HG02642 (cell line): ENCODE measurements around the gene EVA1A.
A peak's percentile ranks its signal among the peaks of the same experiment; 100 is the strongest.

Source experiments
- ATAC-seq: cut with Tn5 transposase; IDR thresholded peaks from one replicate; pipeline ENCODE4 v1.9.1; 2021; ENCODE audit warnings: mild to moderate bottlenecking; ENCODE audit not compliant: unreplicated experiment, poor library complexity

EVA1A gene, protein sequence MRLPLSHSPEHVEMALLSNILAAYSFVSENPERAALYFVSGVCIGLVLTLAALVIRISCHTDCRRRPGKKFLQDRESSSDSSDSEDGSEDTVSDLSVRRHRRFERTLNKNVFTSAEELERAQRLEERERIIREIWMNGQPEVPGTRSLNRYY

GRCh38 chr2:75560768-75561565 is at the start of gene EVA1A:
EVA1A (minus strand) TSS chr2:75560939; CDS start chr2:75518140, 42,799 bp downstream.
- no peak for ATAC-seq

DNA sequence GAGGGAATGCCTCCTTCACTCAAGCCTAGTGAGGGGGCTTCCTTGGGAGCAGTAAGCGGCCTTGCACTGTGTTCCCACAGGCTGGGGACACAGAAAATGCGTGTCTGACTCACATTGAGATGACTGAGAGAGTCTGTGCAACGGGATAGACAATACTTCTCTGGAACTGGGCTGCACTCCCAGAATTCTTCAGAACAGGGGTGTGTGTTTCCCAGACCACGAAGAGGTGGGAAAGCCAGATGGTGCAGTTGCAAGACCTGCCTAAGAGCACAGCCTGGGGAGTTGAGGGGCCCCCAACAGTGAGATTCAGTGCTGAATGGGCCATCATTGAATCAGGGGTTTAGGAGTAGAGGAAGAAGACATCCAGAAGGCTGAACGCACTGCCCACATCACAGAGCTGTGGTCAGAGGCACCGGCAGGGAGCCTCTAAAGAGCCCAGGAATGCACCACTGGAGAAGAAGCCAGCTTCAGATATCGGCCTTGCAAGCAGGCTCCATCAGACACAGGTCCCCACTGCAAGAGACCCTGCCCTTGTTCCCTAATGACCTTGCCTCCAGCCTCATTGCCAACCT is 49.3 kb upstream of the EVA1A start:
- no peak for ATAC-seq

DNA sequence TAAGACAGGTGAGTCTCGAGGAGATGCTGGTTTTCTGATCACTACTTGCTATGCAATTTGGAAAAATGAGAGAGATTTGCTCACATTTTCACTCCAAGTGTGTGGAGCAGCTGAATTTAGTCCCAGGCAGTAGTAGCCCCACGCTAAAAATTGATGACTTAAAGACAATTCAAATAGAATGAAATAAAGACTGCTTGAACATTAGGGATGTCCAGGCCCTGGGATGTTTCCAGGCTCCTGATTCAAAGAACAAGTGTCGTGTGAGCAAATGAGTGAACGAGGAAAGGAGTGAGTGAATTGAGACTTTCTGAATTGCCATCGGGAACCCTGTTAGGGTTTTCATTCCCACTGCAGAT is 48.6 kb upstream of the EVA1A start:
- ATAC-seq, result no peak

DNA sequence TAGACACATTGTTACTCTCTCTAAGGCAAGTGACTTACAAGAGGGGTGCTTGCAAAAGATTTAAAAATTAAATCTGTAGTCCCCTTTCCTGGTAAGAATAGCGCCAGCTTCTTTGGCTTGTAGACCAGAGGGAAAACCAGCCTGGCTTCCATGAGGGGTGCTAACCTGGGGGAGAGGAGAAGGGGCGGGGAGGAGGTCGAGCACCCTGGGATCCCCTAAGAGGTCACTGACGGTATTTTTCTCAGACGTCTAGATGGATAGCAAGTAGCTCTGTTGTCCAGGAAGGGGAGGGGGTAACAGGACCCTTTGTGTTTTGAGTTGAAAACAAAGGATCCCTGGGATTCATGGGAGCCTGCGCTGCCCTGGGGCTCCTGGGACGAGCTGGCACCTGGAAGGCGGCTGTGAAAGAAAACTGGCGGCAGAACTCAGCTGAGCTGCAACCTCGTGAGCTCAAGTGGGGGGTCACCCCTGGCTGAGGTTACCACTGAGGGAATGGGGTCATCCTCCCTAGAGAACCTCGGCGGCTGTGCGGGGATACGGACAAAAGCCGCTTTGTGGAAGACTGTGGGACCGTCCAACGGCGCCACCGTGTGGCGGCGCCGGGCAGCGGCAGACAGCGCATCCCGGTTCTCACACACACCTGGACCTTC is 48.1 kb upstream of the EVA1A start:
- peak; percentile 82 for ATAC-seq

GRCh38 chr2:75607988-75608683 is 47.4 kb upstream of the EVA1A start:
- ATAC-seq, result no peak

GRCh38 chr2:75607400-75607798 is 46.7 kb upstream of the EVA1A start:
- ATAC-seq, result no peak

- no peak for ATAC-seq
Observed at GRCh38 chr2:75606761-75607399, 46.1 kb upstream of the EVA1A start.

DNA sequence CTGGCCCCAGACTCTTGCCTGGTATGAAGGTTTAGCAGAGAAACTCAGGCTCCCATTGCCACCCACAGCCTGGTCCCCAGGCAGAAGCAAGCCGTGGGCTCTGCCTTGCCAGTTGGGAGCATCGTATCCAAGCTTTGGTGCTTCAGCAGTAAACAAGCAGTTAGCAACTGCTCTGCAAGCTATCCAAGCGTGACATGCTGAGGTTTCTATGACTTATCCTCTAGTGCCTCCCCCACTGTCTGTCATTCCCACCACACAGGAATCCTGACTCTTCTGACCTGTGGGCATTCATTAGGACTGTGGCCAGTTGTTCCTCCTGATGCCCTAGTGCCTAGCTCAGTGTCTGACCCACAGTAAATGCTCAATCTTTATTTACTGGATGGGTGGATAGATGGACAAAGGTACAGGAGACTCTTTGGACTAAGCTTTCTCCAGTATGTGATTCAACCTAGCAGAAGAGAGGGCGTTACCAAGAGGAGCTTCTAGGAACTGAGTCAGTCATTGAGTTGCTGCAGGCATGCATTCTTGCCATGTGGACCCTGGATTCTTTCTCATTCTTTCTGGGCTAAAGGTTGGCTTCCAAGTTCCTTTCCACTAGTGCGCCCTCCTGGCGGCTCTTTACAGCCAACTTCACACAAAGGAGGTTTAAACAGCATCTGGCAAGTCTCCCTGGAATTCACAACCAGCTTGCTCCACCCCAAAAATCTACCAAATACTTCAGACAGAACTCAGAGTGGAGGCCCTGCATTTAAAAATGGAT is 45.2 kb upstream of the EVA1A start:
- no peak for ATAC-seq

DNA sequence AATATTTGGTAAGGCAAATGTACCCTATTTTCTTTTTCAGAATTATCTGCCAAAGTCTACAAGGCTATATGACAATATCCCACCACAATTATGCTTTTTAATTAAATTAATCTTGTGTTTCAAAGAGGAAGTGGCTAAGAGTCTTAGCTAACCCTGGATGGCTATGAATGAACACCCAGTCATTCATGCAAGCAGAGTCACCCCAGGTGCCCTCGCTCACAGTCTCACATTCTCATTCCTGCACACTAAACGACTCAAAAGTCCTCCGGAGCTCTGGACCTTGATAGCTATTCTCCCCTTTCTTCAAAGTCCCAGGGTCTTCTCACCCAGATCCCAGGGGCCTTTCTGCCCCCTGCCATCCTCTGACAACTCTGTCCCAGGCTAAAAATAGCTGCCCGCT is 43.7 kb upstream of the EVA1A start:
- ATAC-seq, result no peak

DNA sequence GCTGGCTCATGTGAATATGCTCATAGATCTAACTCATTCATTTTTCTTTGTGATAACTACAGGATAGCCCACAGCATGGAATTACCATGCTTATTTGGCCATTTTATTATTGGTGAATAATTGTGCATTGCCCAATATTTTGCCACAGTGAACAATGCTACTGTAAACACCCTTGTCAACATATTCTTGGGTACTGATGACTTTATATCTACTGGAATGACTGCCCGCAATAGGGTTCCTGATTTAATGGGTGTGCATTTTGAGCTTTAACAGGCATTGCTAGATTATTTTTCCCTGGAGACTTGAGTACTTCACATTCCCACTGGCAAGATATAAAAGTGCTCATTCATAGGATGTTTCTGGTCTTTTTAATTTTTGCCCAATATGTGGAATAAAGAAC is 42.7 kb upstream of the EVA1A start:
- ATAC-seq, result no peak

- no peak for ATAC-seq
Observed at GRCh38 chr2:75602724-75603342, 42.1 kb upstream of the EVA1A start.

GRCh38 chr2:75600461-75601011 is 39.8 kb upstream of the EVA1A start:
- no peak for ATAC-seq

GRCh38 chr2:75598589-75599155 is 37.9 kb upstream of the EVA1A start:
- ATAC-seq, result no peak

- no peak for ATAC-seq
Observed at GRCh38 chr2:75597949-75598348, 37.2 kb upstream of the EVA1A start.

DNA sequence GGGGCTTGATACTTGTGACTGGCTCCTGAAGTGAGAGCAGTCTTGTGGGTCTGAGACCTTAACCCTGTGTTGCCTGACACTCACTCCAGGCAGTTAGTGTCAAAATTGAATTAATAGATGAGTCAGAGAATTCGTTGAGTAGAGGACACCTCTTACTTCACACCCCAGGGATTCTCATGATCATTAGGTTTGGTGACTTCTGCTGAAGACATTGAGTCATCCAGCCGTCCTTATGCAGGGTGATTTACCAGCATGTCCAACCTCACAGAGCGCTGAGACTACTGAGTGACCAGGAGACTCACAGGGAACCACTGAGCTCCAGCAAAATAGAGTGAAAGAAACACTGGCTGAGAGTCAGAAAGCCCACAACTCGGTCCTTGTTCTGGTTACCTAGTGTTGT is 36.0 kb upstream of the EVA1A start:
- ATAC-seq, result no peak

- no peak for ATAC-seq
Observed at GRCh38 chr2:75595541-75596395, 35.0 kb upstream of the EVA1A start.

DNA sequence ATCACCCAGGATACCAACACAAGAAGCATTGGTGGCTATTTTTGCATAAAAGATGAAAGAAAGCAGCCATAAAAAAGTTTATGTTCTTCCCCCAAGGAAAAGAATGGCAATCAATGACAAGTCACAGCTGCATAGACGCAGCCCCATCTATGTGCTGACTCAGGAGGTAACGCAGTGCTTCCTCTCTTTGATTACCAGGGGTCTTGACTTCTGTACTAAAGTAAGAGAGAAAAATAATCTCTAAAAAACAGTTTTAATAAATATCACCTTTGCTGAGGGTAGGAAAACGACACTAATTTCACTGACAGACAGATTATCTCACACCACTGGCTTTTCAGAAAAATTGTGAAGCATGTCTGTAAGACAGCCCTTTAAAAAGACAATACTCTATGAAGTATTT is 33.9 kb upstream of the EVA1A start:
- ATAC-seq, result no peak

GRCh38 chr2:75592888-75593287 is 32.1 kb upstream of the EVA1A start:
- ATAC-seq, result no peak
